GM19455 (cell line): ENCODE measurements around the gene PRKRIP1.
A peak's percentile ranks its signal among the peaks of the same experiment; 100 is the strongest.
"Not testable (repeated sequence)": the region's sequence is repeated elsewhere in the genome, so short reads cannot be mapped to it uniquely, and the experiment has no call there.

Source experiments
- ATAC-seq: cut with Tn5 transposase; IDR thresholded peaks from one replicate; pipeline ENCODE4 v1.9.1; 2021; ENCODE audit not compliant: unreplicated experiment

Gene PRKRIP1

GRCh38 chr7:102403563-102403962 is 7.4 kb downstream of the PRKRIP1 start:
- no peak for ATAC-seq

GRCh38 chr7:102404005-102404861 is 8.1 kb downstream of the PRKRIP1 start:
- peak; percentile 90 for ATAC-seq

GRCh38 chr7:102404862-102405188 is 8.7 kb downstream of the PRKRIP1 start:
- ATAC-seq = not testable (repeated sequence)

GRCh38 chr7:102407910-102408309 is 11.7 kb downstream of the PRKRIP1 start:
- ATAC-seq = no peak

GRCh38 chr7:102408530-102408929 is 12.4 kb downstream of the PRKRIP1 start:
- ATAC-seq = not testable (repeated sequence)

- ATAC-seq = no peak
These were observed 13.2 kb downstream of the PRKRIP1 start for GRCh38 chr7:102409340-102409739.

DNA sequence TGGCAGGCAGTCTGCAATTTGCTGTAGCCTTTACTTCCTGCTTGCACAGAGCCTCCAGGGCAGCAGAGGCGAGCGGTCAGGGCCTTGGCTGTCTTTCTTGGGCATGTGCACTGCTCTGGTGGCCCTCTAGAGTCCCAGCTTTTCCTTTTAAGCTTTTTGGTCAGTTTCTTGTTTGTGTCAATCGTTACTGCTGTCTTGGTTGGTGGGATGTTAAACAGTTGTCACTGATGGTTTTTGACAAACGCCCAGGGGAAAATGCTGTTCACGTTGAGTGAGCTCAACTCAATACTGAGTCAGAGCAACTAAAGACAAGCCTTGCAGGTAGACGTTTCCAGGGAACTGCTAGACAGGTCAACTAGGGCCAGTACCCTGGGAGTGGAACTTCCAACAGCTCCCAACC is 14.0 kb downstream of the PRKRIP1 start:
- no peak for ATAC-seq

DNA sequence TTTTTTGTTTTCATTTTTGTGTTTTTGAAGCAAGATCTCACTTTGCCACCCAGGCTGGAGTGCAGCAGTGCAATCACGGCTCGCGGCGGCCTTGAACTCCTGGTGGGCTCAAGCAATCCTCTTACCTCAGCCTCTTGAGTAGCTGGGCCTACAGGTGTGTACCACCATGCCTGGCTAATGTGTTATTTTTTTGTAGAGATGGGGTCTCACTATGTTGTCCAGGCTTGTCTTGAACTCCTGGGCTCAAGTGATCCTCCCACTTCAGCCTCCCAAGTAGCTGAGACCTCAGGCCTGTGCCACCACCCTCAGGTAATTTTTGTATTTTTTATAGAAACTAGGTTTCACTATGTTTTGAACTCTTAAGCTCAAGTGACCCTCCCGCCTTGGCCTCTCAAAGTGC is 14.8 kb downstream of the PRKRIP1 start:
- no peak for ATAC-seq

GRCh38 chr7:102412548-102412947 is 16.4 kb downstream of the PRKRIP1 start:
- ATAC-seq = no peak

GRCh38 chr7:102413091-102413490 is 16.9 kb downstream of the PRKRIP1 start:
- ATAC-seq = no peak

DNA sequence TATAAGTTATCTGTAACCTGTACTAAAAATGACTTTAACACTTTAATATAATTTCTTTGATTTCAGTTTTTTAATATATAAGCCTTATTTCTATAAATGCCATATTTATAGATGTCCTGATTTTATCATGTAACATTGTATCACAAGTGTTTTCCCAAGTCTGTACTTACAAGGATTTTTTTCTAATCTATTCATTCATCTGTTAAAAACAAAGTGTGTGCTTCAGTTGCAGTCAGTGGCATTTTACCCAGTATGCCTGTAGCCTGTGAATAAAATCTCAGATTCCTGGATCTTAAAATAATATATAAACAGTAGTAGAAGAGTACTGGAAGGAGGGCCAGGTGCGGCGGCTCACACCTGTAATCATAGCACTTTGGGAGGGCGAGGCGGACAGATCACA is 17.4 kb downstream of the PRKRIP1 start:
- ATAC-seq = no peak

- ATAC-seq = no peak
These were observed 19.6 kb downstream of the PRKRIP1 start for GRCh38 chr7:102415685-102416225.

GRCh38 chr7:102416406-102416805 is 20.2 kb downstream of the PRKRIP1 start:
- ATAC-seq = no peak

GRCh38 chr7:102417105-102417504 is 20.9 kb downstream of the PRKRIP1 start:
- no peak for ATAC-seq

- no peak for ATAC-seq
These were observed 22.4 kb downstream of the PRKRIP1 start for GRCh38 chr7:102418592-102418991.

DNA sequence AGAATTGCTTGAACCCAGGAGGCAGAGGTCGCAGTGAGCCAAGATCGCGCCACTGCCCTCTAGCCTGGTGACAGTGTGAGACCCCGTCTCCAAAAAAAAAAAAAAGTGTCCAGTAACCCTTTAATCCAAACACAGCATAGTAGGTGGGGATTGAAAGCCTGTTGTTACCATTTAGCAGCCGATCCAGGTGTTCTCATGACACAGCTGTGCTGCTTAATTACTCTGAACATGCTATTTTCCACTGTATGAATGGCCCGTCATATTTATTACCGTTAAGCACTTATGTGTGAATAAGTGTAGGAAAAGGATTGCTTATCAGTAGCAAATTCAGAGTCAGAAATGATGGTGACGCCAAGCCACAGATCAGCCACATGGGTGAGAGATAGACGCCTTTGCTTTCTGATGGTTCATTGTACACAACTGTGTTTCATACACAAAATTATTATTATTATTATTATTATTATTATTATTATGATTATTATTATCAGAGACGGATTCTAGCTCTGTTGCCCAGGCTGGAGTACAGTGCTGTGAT is 25.6 kb downstream of the PRKRIP1 start:
- ATAC-seq = no peak

DNA sequence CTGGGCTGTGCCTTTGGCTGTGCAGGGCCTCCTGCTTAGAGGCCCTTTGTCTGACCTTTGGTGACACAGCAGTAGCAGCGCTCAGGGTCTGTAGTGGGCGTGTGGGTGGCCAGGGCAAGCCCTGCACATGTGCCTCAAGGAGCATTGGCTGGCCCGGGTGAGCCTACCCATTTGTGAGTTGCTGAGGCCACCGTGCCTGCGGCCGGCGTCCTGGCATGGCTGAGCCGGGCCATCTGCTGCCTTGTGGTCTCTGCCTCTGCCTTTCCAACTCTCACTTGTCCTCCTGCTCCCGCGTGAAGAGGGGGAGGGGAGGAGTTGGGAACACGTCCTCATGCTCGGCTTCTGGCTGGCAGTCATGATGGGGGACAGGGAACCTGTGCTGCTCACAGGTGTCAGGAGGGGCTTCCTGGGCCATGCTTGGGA is 28.0 kb downstream of the PRKRIP1 start:
- no peak for ATAC-seq

GRCh38 chr7:102424787-102425218 is 28.6 kb downstream of the PRKRIP1 start:
- ATAC-seq = no peak

DNA sequence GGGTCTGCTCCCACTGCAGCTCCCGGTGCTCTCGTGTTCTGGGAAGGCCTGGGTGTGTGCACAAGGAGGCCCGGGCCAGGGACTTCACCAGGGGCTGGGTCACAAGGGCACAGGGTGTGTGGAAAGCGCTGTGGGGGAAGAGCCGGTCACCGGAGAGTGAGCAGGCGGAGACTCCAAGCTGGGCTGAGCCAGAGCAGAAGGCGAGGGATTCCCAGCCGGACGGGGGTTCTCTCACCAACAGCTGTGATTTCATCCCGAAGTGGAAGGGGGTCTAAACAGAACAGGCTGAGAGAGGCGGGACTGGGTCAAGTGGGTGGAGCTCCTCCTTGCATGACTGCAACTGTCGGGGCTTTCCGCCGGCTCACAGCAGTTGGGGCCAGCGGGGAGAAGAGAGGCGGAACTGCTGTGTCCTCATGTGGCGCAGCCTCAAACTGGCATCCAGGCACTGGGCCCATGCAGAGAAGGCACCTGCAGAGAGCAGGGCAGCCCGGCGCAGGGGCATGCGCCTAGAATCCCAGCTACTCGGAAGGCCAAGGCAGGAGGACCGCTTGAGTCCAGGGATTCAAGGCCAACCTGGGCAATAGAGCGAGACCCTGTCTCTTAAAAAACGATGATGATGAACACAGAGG is 29.6 kb downstream of the PRKRIP1 start:
- peak; percentile 64 for ATAC-seq

GRCh38 chr7:102426268-102427018 is 30.3 kb downstream of the PRKRIP1 start:
- peak; percentile 50 for ATAC-seq

- ATAC-seq = no peak
These were observed 30.8 kb downstream of the PRKRIP1 start for GRCh38 chr7:102427019-102427405.
